B cell (primary cell): Measurements from ENCODE around the gene SCG2. TPM values are rescaled to one million over a fixed set of nuclear protein-coding genes. Genes with fewer than 3 reads are reported as not detected.

Experiments used
- ATAC-seq: fragments of 200-7000 bp; cut with Tn5 transposase; one replicate; pipeline ENCODE4 v1.10.0; 2021; ENCODE audit warnings: low read depth, mild to moderate bottlenecking, moderate number of reproducible peaks, moderate library complexity
- CTCF ChIA-PET: fragments of 350-600 bp; sonication (Branson Sonifier 250); formaldehyde crosslinking; loops from one replicate; lab custom pipeline; 2021; ENCODE audit warnings: antibody characterized with exemption, inconsistent platforms; lab: Charles Lee
- POLR2A ChIA-PET: fragments of 350-600 bp; sonication (Branson Sonifier 250); formaldehyde crosslinking; loops from one replicate; lab custom pipeline; 2021; ENCODE audit warnings: antibody characterized with exemption; lab: Charles Lee
- DNase-seq: peaks from one replicate; pipeline ENCODE4 v3.0.0; 2013
- H2AFZ ChIP-seq: 2 replicates; pipeline ENCODE4 v1.6.1; 2012; ENCODE audit warnings: mild to moderate bottlenecking, low read depth, low read length; ENCODE audit not compliant: insufficient read depth, poor library complexity, severe bottlenecking
- H3K27ac ChIP-seq, 2 donors: 1 replicate in 1 of 2; 2 replicates in 1 of 2; pipeline ENCODE4 v1.5.1; 2012 to 2013; ENCODE audit warnings: low read length in 2 of 2, mild to moderate bottlenecking in 2 of 2, moderate library complexity in 1 of 2
- H3K27me3 ChIP-seq, 4 experiments: fragments of 200-600 bp in 1 of 4; sonication (generic) in 1 of 4; replicated peaks in 1 of 4; 1 replicate in 2 of 4; 2 replicates in 2 of 4; pipeline versions ENCODE4 v1.6.1 to v1.7.0; 2013 to 2016; ENCODE audit warnings: low read length in 3 of 4, mild to moderate bottlenecking in 2 of 4, mixed read lengths in 1 of 4, moderate library complexity in 1 of 4; ENCODE audit not compliant: insufficient read depth in 4 of 4, control insufficient read depth in 3 of 4; ENCODE audit errors: control extremely low read depth in 1 of 4
- H3K36me3 ChIP-seq, 2 experiments: replicated peaks in 1 of 2; 1 replicate in 1 of 2; 2 replicates in 1 of 2; pipeline versions ENCODE4 v1.6.1 to v1.7.1; 2013; ENCODE audit warnings: low read length in 1 of 2; ENCODE audit not compliant: insufficient read depth in 2 of 2, control insufficient read depth in 1 of 2; ENCODE audit errors: control extremely low read depth in 1 of 2, extremely low read depth in 1 of 2
- H3K4me1 ChIP-seq, 2 donors: fragments of 200-600 bp in 1 of 2; sonication (generic) in 1 of 2; 1 replicate in 1 of 2; 2 replicates in 1 of 2; pipeline versions ENCODE4 v1.5.1 to v1.6.1; 2013 to 2017; ENCODE audit warnings: low read length in 2 of 2; ENCODE audit not compliant: control insufficient read depth in 2 of 2, insufficient read depth in 2 of 2
- H3K4me2 ChIP-seq: replicated peaks from 2 replicates; pipeline ENCODE3; 2012; ENCODE audit warnings: mild to moderate bottlenecking, low read depth, low read length; ENCODE audit not compliant: poor library complexity, severe bottlenecking
- H3K4me3 ChIP-seq, 5 experiments: fragments of 200-600 bp in 1 of 5; sonication (generic) in 1 of 5; 1 replicate in 3 of 5; 2 replicates in 2 of 5; pipeline versions ENCODE4 v1.5.1 to v1.7.0; 2011 to 2016; ENCODE audit warnings: low read length in 4 of 5, mild to moderate bottlenecking in 4 of 5, low read depth in 2 of 5, control low read depth in 1 of 5, moderate library complexity in 1 of 5; ENCODE audit not compliant: insufficient read depth in 1 of 5; ENCODE audit errors: control extremely low read depth in 1 of 5, extremely low read depth in 1 of 5
- H3K79me2 ChIP-seq: fragments of 200-600 bp; sonication (generic); one replicate; pipeline ENCODE4 v1.6.0; 2016; ENCODE audit warnings: low read length; ENCODE audit not compliant: control insufficient read depth, insufficient read depth
- H3K9ac ChIP-seq: fragments of 200-600 bp; sonication (generic); 2 replicates; pipeline ENCODE4 v1.6.1; 2017; ENCODE audit warnings: mild to moderate bottlenecking, low read length, moderate library complexity
- H3K9me3 ChIP-seq, 3 donors: one replicate each; pipeline versions ENCODE4 v1.6.1 to v1.7.1; 2013; ENCODE audit warnings: low read length in 2 of 3; ENCODE audit not compliant: control insufficient read depth in 2 of 3, insufficient read depth in 1 of 3; ENCODE audit errors: control extremely low read depth in 1 of 3
- H4K20me1 ChIP-seq: 2 replicates; pipeline ENCODE4 v1.6.0; 2012; ENCODE audit warnings: mild to moderate bottlenecking, low read length; ENCODE audit not compliant: insufficient read depth, control insufficient read depth, poor library complexity, severe bottlenecking
- H3K27ac Mint-ChIP-seq: one replicate; pipeline ENCODE4 v1.8.0; 2021; ENCODE audit warnings: mixed read lengths
- H3K27me3 Mint-ChIP-seq: one replicate; pipeline ENCODE4 v1.8.0; 2021; ENCODE audit warnings: mixed read lengths
- H3K4me1 Mint-ChIP-seq: one replicate; pipeline ENCODE4 v1.8.0; 2021; ENCODE audit warnings: mixed read lengths
- H3K4me3 Mint-ChIP-seq: one replicate; pipeline ENCODE4 v1.8.0; 2021; ENCODE audit warnings: mixed read lengths
- H3K9me3 Mint-ChIP-seq: one replicate; pipeline ENCODE4 v1.8.0; 2022; ENCODE audit warnings: mixed read lengths; ENCODE audit not compliant: insufficient read depth
- EZH2 ChIP-seq: IDR thresholded peaks from 2 replicates; pipeline ENCODE4 v1.6.1; 2012; ENCODE audit warnings: borderline replicate concordance, low read depth, mild to moderate bottlenecking, moderate library complexity, low read length; ENCODE audit not compliant: insufficient read depth, poor library complexity, severe bottlenecking
- WGBS: methylation state at CpG from one replicate; pipeline ENCODE4 v1.1.5; 2013; ENCODE audit warnings: missing lambda C conversion rate; ENCODE audit not compliant: insufficient coverage; 5-methylcytosine and 5-hydroxymethylcytosine counted together
- intact Hi-C: fragments of 100-400 bp; cut with micrococcal nuclease; formaldehyde crosslinking; loops from one replicate; pipeline ENCODE4 v1.10.0; 2022
- polyA plus RNA-seq: library from polyadenylated mRNA; depleted of rRNA; stranded (reverse); fragments of >200 nt; gene quantifications from 2 replicates; pipeline ENCODE4 v1.2.3, GENCODE V29; 2012
- total RNA-seq, 2 donors: library from RNA; stranded (reverse); fragments of 120-200 nt in 1 of 2; gene quantifications; 1 replicate in 1 of 2; 2 replicates in 1 of 2; pipeline versions ENCODE4 v1.2.3 to v1.2.4, GENCODE V29; 2013 to 2022
- TF ChIP-seq, protein P1 (sequence below): fragments of 200-600 bp; IDR thresholded peaks from one replicate; pipeline ENCODE4 v1.8.0; 2022; ENCODE audit warnings: antibody characterized with exemption, mild to moderate bottlenecking

The SCG2 gene
- total and polyA plus RNA-seq, 2 donors (not counting 1 experiment from before 2014, with no cell fraction given) = 0.12 to 0.44 TPM

DNA sequence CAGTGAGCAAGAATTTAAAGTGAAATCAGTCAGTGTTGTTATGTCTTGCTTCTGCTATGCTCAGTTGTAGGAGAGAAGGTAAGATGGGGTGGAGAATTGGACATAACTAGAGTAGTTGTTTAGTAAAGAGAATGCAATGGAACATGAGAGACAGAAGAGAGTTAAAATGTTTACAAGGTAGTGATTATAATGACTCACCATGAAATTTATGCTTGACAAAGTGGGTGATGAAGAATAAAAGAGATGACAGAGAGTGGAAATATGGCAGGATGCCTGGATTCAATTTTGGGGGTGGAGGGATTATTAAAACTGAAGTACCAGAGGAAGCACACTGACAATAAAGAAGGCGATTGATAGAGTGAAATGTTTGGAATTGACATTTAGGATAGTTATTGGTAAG, 10.6 kb downstream of the SCG2 start:
- H2AFZ ChIP-seq = no peak overlapping the region
- no peaks in the 10 kb centered on the region for H3K27me3 ChIP-seq
- no peak overlapping the region for H3K9ac ChIP-seq
- ChIA-PET POLR2A (no interaction called here), CTCF (no interaction called here)
- H3K4me3 ChIP-seq = no peak overlapping the region
- DNase-seq (no peak), ATAC-seq (no peak)
- H4K20me1 ChIP-seq = no peaks in the 10 kb centered on the region
- H3K4me2 ChIP-seq = no peak overlapping the region
- H3K4me1 Mint-ChIP-seq = no peaks in the 10 kb centered on the region
- H3K9me3 Mint-ChIP-seq = no peaks in the 10 kb centered on the region
- H3K36me3 ChIP-seq = no peaks in the 10 kb centered on the region
- intact Hi-C loops = no loop called here
- 100% methylated on average over 1 of the region's 1 CpG for WGBS
- no peak overlapping the region for H3K4me3 Mint-ChIP-seq
- H3K79me2 ChIP-seq = no peaks in the 10 kb centered on the region
- no peak overlapping the region for H3K27ac ChIP-seq
- TF ChIP-seq, protein P1, sequence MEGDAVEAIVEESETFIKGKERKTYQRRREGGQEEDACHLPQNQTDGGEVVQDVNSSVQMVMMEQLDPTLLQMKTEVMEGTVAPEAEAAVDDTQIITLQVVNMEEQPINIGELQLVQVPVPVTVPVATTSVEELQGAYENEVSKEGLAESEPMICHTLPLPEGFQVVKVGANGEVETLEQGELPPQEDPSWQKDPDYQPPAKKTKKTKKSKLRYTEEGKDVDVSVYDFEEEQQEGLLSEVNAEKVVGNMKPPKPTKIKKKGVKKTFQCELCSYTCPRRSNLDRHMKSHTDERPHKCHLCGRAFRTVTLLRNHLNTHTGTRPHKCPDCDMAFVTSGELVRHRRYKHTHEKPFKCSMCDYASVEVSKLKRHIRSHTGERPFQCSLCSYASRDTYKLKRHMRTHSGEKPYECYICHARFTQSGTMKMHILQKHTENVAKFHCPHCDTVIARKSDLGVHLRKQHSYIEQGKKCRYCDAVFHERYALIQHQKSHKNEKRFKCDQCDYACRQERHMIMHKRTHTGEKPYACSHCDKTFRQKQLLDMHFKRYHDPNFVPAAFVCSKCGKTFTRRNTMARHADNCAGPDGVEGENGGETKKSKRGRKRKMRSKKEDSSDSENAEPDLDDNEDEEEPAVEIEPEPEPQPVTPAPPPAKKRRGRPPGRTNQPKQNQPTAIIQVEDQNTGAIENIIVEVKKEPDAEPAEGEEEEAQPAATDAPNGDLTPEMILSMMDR = no peak
- no peak for TF ChIP-seq EZH2
- H3K27ac Mint-ChIP-seq = no peak overlapping the region
- no peaks in the 10 kb centered on the region for H3K4me1 ChIP-seq
- no peaks in the 10 kb centered on the region for H3K27me3 Mint-ChIP-seq
- H3K9me3 ChIP-seq = no peaks in the 10 kb centered on the region

DNA sequence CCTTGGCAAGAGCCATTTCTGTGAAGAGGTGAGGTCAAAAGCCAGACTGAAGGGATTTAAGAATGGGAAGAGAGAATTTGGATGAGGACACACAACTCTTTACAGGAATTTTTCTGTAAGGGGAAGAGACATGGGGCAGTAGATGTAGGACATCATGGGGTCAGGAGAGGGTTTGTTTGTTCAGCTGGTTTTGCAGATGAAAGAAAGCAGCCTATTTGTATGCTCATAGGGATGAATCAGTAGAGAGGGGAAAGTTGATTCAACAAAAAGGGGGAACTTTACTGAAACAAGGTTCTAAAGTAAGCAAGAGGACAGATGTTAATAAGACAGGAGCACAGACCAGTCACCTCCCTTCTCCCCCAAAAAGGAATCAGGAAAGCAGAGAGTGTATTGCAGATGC, 11.2 kb downstream of the SCG2 start:
- no peaks in the 10 kb centered on the region for H3K4me1 Mint-ChIP-seq
- H3K4me3 ChIP-seq = no peak overlapping the region
- intact Hi-C loops = no loop called here
- no peaks in the 10 kb centered on the region for H3K79me2 ChIP-seq
- POLR2A ChIA-PET = no interaction called here
- H3K4me2 ChIP-seq = no peak overlapping the region
- no peak overlapping the region for H3K9ac ChIP-seq
- TF ChIP-seq, protein P1 = no peak
- H3K9me3 ChIP-seq = no peaks in the 10 kb centered on the region
- no peak overlapping the region for H3K4me3 Mint-ChIP-seq
- DNase-seq (no peak), ATAC-seq (no peak)
- H3K27me3 ChIP-seq = no peaks in the 10 kb centered on the region
- H3K27ac ChIP-seq = no peak overlapping the region
- no peak overlapping the region for H2AFZ ChIP-seq
- H3K36me3 ChIP-seq = no peaks in the 10 kb centered on the region
- H3K4me1 ChIP-seq = no peaks in the 10 kb centered on the region
- no peaks in the 10 kb centered on the region for H3K9me3 Mint-ChIP-seq
- H4K20me1 ChIP-seq = no peaks in the 10 kb centered on the region
- H3K27me3 Mint-ChIP-seq = no peaks in the 10 kb centered on the region
- CTCF ChIA-PET = no interaction called here
- no peak overlapping the region for H3K27ac Mint-ChIP-seq
